BJ (cell line): Measurements from ENCODE around the gene GAS2L1. TPM values are rescaled to one million over a fixed set of nuclear protein-coding genes. Genes with fewer than 3 reads are reported as not detected.

Experiments used
- CTCF ChIA-PET: fragments of 350-600 bp; formaldehyde crosslinking; extraction: SDS; loops from one replicate; lab custom pipeline; 2021; ENCODE audit warnings: antibody characterized with exemption, inconsistent platforms; lab: Yijun Ruan, JAX
- POLR2A ChIA-PET: fragments of 300-600 bp; sonication (Branson Sonifier 250); formaldehyde crosslinking; extraction: SDS; loops from one replicate; lab custom pipeline; 2021; ENCODE audit warnings: antibody characterized with exemption; lab: Charles Lee
- DNase-seq: peaks from one replicate; pipeline ENCODE4 v3.0.0-alpha.2; 2011; ENCODE audit warnings: low read depth
- H3K27me3 ChIP-seq: 2 replicates; pipeline ENCODE4 v1.6.0; 2011; ENCODE audit warnings: low read length; ENCODE audit not compliant: control insufficient read depth, insufficient read depth
- H3K36me3 ChIP-seq: 2 replicates; pipeline ENCODE4 v1.5.1; 2011; ENCODE audit warnings: low read length; ENCODE audit not compliant: control insufficient read depth, insufficient read depth
- H3K4me3 ChIP-seq: 2 replicates; pipeline ENCODE4 v1.5.1; 2011; ENCODE audit warnings: low read depth, mild to moderate bottlenecking, control low read depth, low read length
- CTCF ChIP-seq: IDR thresholded peaks from 2 replicates; pipeline ENCODE4 v1.5.1; 2011; ENCODE audit warnings: low read depth, mild to moderate bottlenecking, control low read depth, inconsistent platforms, low read length, moderate library complexity; ENCODE audit not compliant: insufficient read depth
- polyA plus RNA-seq: library from polyadenylated mRNA; depleted of rRNA; stranded (reverse); fragments of >200 nt; gene quantifications from 2 replicates; pipeline ENCODE4 v1.2.3, GENCODE V29; 2011

The GAS2L1 gene
- polyA plus RNA-seq, 1 experiment, result 17.0 TPM

- Histone ChIP-seq H3K27me3 (no peaks in the 10 kb centered on the region), H3K36me3 (peaks cover 10% of the 10 kb centered on the region), H3K4me3 (peak overlapping the region; percentile 88)
- ChIA-PET POLR2A (no interaction called here), CTCF (interaction anchor here (1.6 kb wide), 1 partner anchor 24 kb away, joined by 4 read pairs; no protein-coding TSS in a partner anchor)
- no peak for DNase-seq
- TF ChIP-seq CTCF, result no peak
Observed at GRCh38 chr22:29269230-29269604, 37.2 kb upstream of the GAS2L1 start.

GRCh38 chr22:29269731-29270474 is 36.5 kb upstream of the GAS2L1 start:
- Histone ChIP-seq H3K27me3 (no peaks in the 10 kb centered on the region), H3K4me3 (peak overlapping the region; percentile 88), H3K36me3 (peaks cover 8% of the 10 kb centered on the region)
- ChIA-PET POLR2A (interaction anchor here (0.5 to 0.7 kb wide), 2 partner anchors 17 to 53 kb away, joined by 3 to 6 read pairs; no protein-coding TSS in a partner anchor), CTCF (interaction anchor here (1.6 kb wide), 1 partner anchor 24 kb away, joined by 4 read pairs; no protein-coding TSS in a partner anchor)
- DNase-seq, result no peak
- no peak for TF ChIP-seq CTCF

- H3K27me3 ChIP-seq, result no peaks in the 10 kb centered on the region
- no peak for DNase-seq
- no peak for TF ChIP-seq CTCF
- H3K36me3 ChIP-seq, result peaks cover 6% of the 10 kb centered on the region
- H3K4me3 ChIP-seq, result peak overlapping the region; percentile 88
- CTCF ChIA-PET, result interaction anchor here (1.6 kb wide), 1 partner anchor 25 kb away, joined by 4 read pairs; no protein-coding TSS in a partner anchor
- POLR2A ChIA-PET, result interaction anchor here (0.7 kb wide), 1 partner anchor 52 kb away, joined by 6 read pairs; no protein-coding TSS in a partner anchor
Observed at GRCh38 chr22:29270475-29271271, 35.8 kb upstream of the GAS2L1 start.

- TF ChIP-seq CTCF, result no peak
- POLR2A ChIA-PET, result no interaction called here
- DNase-seq, result no peak
- CTCF ChIA-PET, result no interaction called here
- H3K27me3 ChIP-seq, result no peaks in the 10 kb centered on the region
- no peak overlapping the region for H3K4me3 ChIP-seq
- H3K36me3 ChIP-seq, result peaks cover 12% of the 10 kb centered on the region
Observed at GRCh38 chr22:29272624-29273023, 33.8 kb upstream of the GAS2L1 start.

GRCh38 chr22:29275167-29275566 is 31.3 kb upstream of the GAS2L1 start:
- TF ChIP-seq CTCF, result no peak
- Histone ChIP-seq H3K36me3 (peaks cover 17% of the 10 kb centered on the region), H3K27me3 (no peaks in the 10 kb centered on the region), H3K4me3 (no peak overlapping the region)
- CTCF ChIA-PET, result no interaction called here
- no peak for DNase-seq
- POLR2A ChIA-PET, result no interaction called here
